HepG2 (cell line): ENCODE measurements around the gene MAN2A1. TPM values are rescaled to one million over a fixed set of nuclear protein-coding genes. Genes with fewer than 3 reads are reported as not detected.

Experiments
- ATAC-seq: fragments of 200-7000 bp; cut with Tn5 transposase; 3 replicates; pipeline ENCODE4 v1.9.1; 2020; ENCODE audit warnings: mild to moderate bottlenecking, moderate library complexity
- BruUV-seq: library from RNA; stranded (reverse); fragments of 400-500 nt; replicated peaks from 2 replicates; lab custom pipeline; 2021; lab: Mats Ljungman, UMichigan
- CTCF ChIA-PET: fragments of 300-600 bp; formaldehyde crosslinking; extraction: SDS; loops from one replicate; lab custom pipeline; 2021; ENCODE audit warnings: low total read pairs, inconsistent platforms, low intra/inter-chr PET ratio; lab: Yijun Ruan, JAX
- POLR2A ChIA-PET: fragments of 350-600 bp; sonication (Branson Sonifier 250); formaldehyde crosslinking; loops from one replicate; lab custom pipeline; 2020; ENCODE audit warnings: antibody characterized with exemption, inconsistent platforms; lab: Yijun Ruan, JAX
- DNase-seq: peaks from one replicate; pipeline ENCODE4 v3.0.0-alpha.2; 2015; ENCODE audit warnings: low spot score
- FAIRE-seq: peaks from 3 replicates; lab custom pipeline; 2011; peaks lifted over from hg19 to GRCh38; lab: Jason Lieb, UNC
- H2AFZ ChIP-seq: one replicate; pipeline ENCODE4 v1.6.1; 2011; ENCODE audit warnings: low read length, inconsistent platforms
- H3K27ac ChIP-seq: fragments of 300-600 bp; 3 replicates; pipeline ENCODE4 v1.8.0; 2011; ENCODE audit warnings: mixed run types, mild to moderate bottlenecking, mixed read lengths, low read length, inconsistent platforms; ENCODE audit not compliant: insufficient read depth; ENCODE audit errors: extremely low read length
- H3K27me3 ChIP-seq, 2 experiments: fragments of 200-600 bp in 1 of 2; 2 replicates in 1 of 2; 3 replicates in 1 of 2; pipeline versions ENCODE4 v1.6.0 to v1.8.0; 2011; ENCODE audit warnings: low read length in 2 of 2, mild to moderate bottlenecking in 2 of 2, moderate library complexity in 2 of 2, inconsistent platforms in 1 of 2; ENCODE audit not compliant: insufficient read depth in 2 of 2, control insufficient read depth in 1 of 2
- H3K36me3 ChIP-seq, 2 experiments: fragments of 200-600 bp in 1 of 2; replicated peaks in 1 of 2; 2 replicates in 1 of 2; 3 replicates in 1 of 2; pipeline versions ENCODE4 v1.5.1 to v1.8.0; 2011; ENCODE audit warnings: low read length in 2 of 2, inconsistent platforms in 1 of 2; ENCODE audit not compliant: insufficient read depth in 2 of 2, control insufficient read depth in 1 of 2
- H3K4me1 ChIP-seq: 2 replicates; pipeline ENCODE4 v1.5.1; 2012; ENCODE audit warnings: low read length, inconsistent platforms; ENCODE audit not compliant: insufficient read depth
- H3K4me2 ChIP-seq: 2 replicates; pipeline ENCODE4 v1.6.0; 2011; ENCODE audit warnings: low read depth, low read length, inconsistent platforms
- H3K4me3 ChIP-seq, 3 experiments: fragments of 200-600 bp in 1 of 3; sonication (generic), shearing (Covaris generic) in 1 of 3; replicated peaks in 1 of 3; 2 replicates each; pipeline ENCODE4 v1.5.1; 2011 to 2016; ENCODE audit warnings: low read length in 3 of 3, inconsistent platforms in 2 of 3, low read depth in 2 of 3, mild to moderate bottlenecking in 2 of 3, control low read depth in 1 of 3, mixed read lengths in 1 of 3; ENCODE audit not compliant: insufficient read depth in 1 of 3
- H3K79me2 ChIP-seq: one replicate; pipeline ENCODE4 v1.6.1; 2011; ENCODE audit warnings: low read length, inconsistent platforms; ENCODE audit not compliant: insufficient read depth
- H3K9ac ChIP-seq: 2 replicates; pipeline ENCODE4 v1.6.0; 2011; ENCODE audit warnings: mild to moderate bottlenecking, low read depth, low read length, inconsistent platforms; ENCODE audit not compliant: insufficient read depth
- H3K9me3 ChIP-seq: 2 replicates; pipeline ENCODE4 v1.5.1; 2012; ENCODE audit warnings: mild to moderate bottlenecking, low read length
- H4K20me1 ChIP-seq: 2 replicates; pipeline ENCODE4 v1.6.0; 2011; ENCODE audit warnings: inconsistent platforms, mild to moderate bottlenecking, low read length, moderate library complexity; ENCODE audit not compliant: insufficient read depth
- HINFP ChIP-seq: sonication (generic); formaldehyde crosslinking; IDR thresholded peaks from 2 replicates; pipeline ENCODE4 v1.4.0; 2020; ENCODE audit warnings: low read depth, mild to moderate bottlenecking, missing genetic modification reagents
- HMGA1 ChIP-seq: sonication (generic); formaldehyde crosslinking; conservative IDR thresholded peaks from 2 replicates; pipeline ENCODE4 v1.4.0; 2020; ENCODE audit warnings: missing genetic modification reagents
- KIAA2018 ChIP-seq: sonication (generic); formaldehyde crosslinking; IDR thresholded peaks from 2 replicates; pipeline ENCODE4 v1.5.0; 2020; ENCODE audit warnings: mild to moderate bottlenecking, missing genetic modification reagents, borderline replicate concordance
- MAF1 ChIP-seq: sonication (generic); formaldehyde crosslinking; IDR thresholded peaks from 2 replicates; pipeline ENCODE4 v1.5.0; 2020; ENCODE audit warnings: missing genetic modification reagents, borderline replicate concordance
- NFE2L1 ChIP-seq: sonication (generic); formaldehyde crosslinking; IDR thresholded peaks from 2 replicates; pipeline ENCODE4 v1.4.0; 2020; ENCODE audit warnings: missing genetic modification reagents, mild to moderate bottlenecking, borderline replicate concordance
- POLR2AphosphoS5 ChIP-seq: IDR thresholded peaks from 2 replicates; pipeline ENCODE4 v1.6.1; 2012; ENCODE audit warnings: low read depth, low read length
- RBM22 ChIP-seq: fragments of 200-400 bp; formaldehyde crosslinking; optimal IDR thresholded peaks from 2 replicates; pipeline ENCODE3; 2017; ENCODE audit warnings: mild to moderate bottlenecking, low read length, moderate library complexity
- RCOR2 ChIP-seq: IDR thresholded peaks from 2 replicates; pipeline ENCODE4 v1.6.1; 2016; ENCODE audit warnings: missing biosample characterization, missing genetic modification reagents
- SIN3B ChIP-seq: fragments of 150-350 bp; IDR thresholded peaks from 2 replicates; pipeline ENCODE4 v1.6.1; 2014; ENCODE audit warnings: low read length
- YEATS2 ChIP-seq: sonication (generic); formaldehyde crosslinking; IDR thresholded peaks from 2 replicates; pipeline ENCODE4 v1.4.0; 2020; ENCODE audit warnings: missing genetic modification reagents, borderline replicate concordance
- ZBTB42 ChIP-seq: sonication (generic); formaldehyde crosslinking; IDR thresholded peaks from 2 replicates; pipeline ENCODE4 v1.5.0; 2020; ENCODE audit warnings: mild to moderate bottlenecking, missing genetic modification reagents
- ZNF121 ChIP-seq: sonication (generic); formaldehyde crosslinking; IDR thresholded peaks from 2 replicates; pipeline ENCODE4 v1.5.0; 2020; ENCODE audit warnings: mild to moderate bottlenecking, missing genetic modification reagents
- ZNF468 ChIP-seq: sonication (generic); formaldehyde crosslinking; IDR thresholded peaks from 2 replicates; pipeline ENCODE4 v1.8.0; 2022; ENCODE audit warnings: mild to moderate bottlenecking, moderate library complexity, missing genetic modification reagents
- WGBS: methylation state at CpG from one replicate; pipeline ENCODE4 v1.1.6; 2017; ENCODE audit warnings: low lambda C conversion rate; 5-methylcytosine and 5-hydroxymethylcytosine counted together
- in situ Hi-C: cut with HindIII; loops from 2 replicates; pipeline ENCODE4 v1.10.0; 2017; ENCODE audit warnings: low pct_unique_long_range_greater_than_20kb; ENCODE audit not compliant: extremely low pct_ligation_motif_present
- intact Hi-C: fragments of 100-400 bp; cut with micrococcal nuclease; formaldehyde crosslinking; loops from one replicate; pipeline ENCODE4 v1.10.0; 2022; ENCODE audit not compliant: unreplicated experiment
- polyA plus RNA-seq, 8 experiments: library from polyadenylated mRNA; depleted of rRNA in 3 of 8; stranded (reverse) in 7 of 8; unstranded in 1 of 8; fragments of >200 nt; fragmentation: Illumina TruSeq in 4 of 8; extraction: Trizol in 4 of 8; gene quantifications; 2 replicates each; pipeline versions ENCODE4 v1.2.1 to v1.2.3, GENCODE V29; 2011 to 2016; ENCODE audit warnings: low read depth in 4 of 8, missing spikeins in 1 of 8, mixed read lengths in 1 of 8; ENCODE audit not compliant: insufficient read depth in 1 of 8
- total RNA-seq, 5 experiments: library from RNA; depleted of rRNA; stranded (reverse); fragments of >200 nt; fragmentation: Illumina TruSeq; extraction: Trizol; gene quantifications; 2 replicates each; pipeline ENCODE4 v1.2.3, GENCODE V29; 2016; ENCODE audit warnings: low read depth in 1 of 5

The MAN2A1 gene
- total and polyA plus RNA-seq, 2 of the 13 experiments (the other 11 are each of a cell fraction or from before 2014, with no cell fraction given), result 56.2 to 80.5 TPM

- TF ChIP-seq RBM22 (peak; percentile 42), RCOR2 (CRISPR knock-in tag) (no peak)
These were observed 35.4 kb downstream of the MAN2A1 start (continued) for GRCh38 chr5:109725135-109725534.

GRCh38 chr5:109739741-109740728, 50.3 kb downstream of the MAN2A1 start:
- no peak overlapping the region for H3K4me3 ChIP-seq
- ChIA-PET POLR2A (no interaction called here), CTCF (no interaction called here)
- DNase-seq, result no peak
- no peak overlapping the region for H3K27ac ChIP-seq
- intact Hi-C loops, result no loop called here
- WGBS, result 90% methylated on average over 3 of the region's 4 CpGs
- no peak overlapping the region for H3K4me2 ChIP-seq
- peaks cover 1 to 10% of the 10 kb centered on the region in 2 experiments; a peak in 2 of 5 replicates for H3K36me3 ChIP-seq
- H3K9ac ChIP-seq, result no peak overlapping the region
- no peak for FAIRE-seq
- BruUV-seq, result no TSS peak
- H3K4me1 ChIP-seq, result peaks cover 12% of the 10 kb centered on the region
- no peaks in the 10 kb centered on the region; a peak in 1 of 5 replicates for H3K27me3 ChIP-seq
- no peaks in the 10 kb centered on the region for H4K20me1 ChIP-seq
- in situ Hi-C loops, result no loop called here
- H2AFZ ChIP-seq, result no peak overlapping the region
- ATAC-seq, result peak; percentile 43; the same call in 1 of the 3 replicates
- H3K79me2 ChIP-seq, result peaks cover 16% of the 10 kb centered on the region
- H3K9me3 ChIP-seq, result no peaks in the 10 kb centered on the region
- TF ChIP-seq ZNF468 (no peak), KIAA2018 (CRISPR knock-in tag) (no peak), YEATS2 (CRISPR knock-in tag) (no peak), POLR2AphosphoS5 (no peak), NFE2L1 (CRISPR knock-in tag) (no peak), ZBTB42 (CRISPR knock-in tag) (no peak), SIN3B (no peak), MAF1 (CRISPR knock-in tag) (no peak), HMGA1 (CRISPR knock-in tag) (no peak), HINFP (CRISPR knock-in tag) (no peak), ZNF121 (CRISPR knock-in tag) (no peak)
